Prostate gland (tissue), 2 donors: ENCODE measurements around the gene SLC9A4. TPM values are rescaled to one million over a fixed set of nuclear protein-coding genes. Genes with fewer than 3 reads are reported as not detected.

Experiments
- DNase-seq: peaks from one replicate; pipeline ENCODE4 v3.0.0-alpha.2; 2019; ENCODE audit warnings: low spot score
- H3K27ac ChIP-seq, 2 donors: fragments of 200-600 bp; sonication (generic); 2 replicates each; pipeline ENCODE4 v1.5.1; 2017 to 2019
- H3K27me3 ChIP-seq: fragments of 200-600 bp; sonication (generic); replicated peaks from 2 replicates; pipeline ENCODE4 v1.5.1; 2019; ENCODE audit not compliant: insufficient read depth
- H3K36me3 ChIP-seq, 2 donors: fragments of 200-600 bp; sonication (generic); 1 replicate in 1 of 2; 2 replicates in 1 of 2; pipeline versions ENCODE4 v1.5.1 to v1.8.1; 2017 to 2019
- H3K4me1 ChIP-seq: fragments of 200-600 bp; sonication (generic); replicated peaks from 2 replicates; pipeline ENCODE4 v1.5.1; 2019
- H3K4me3 ChIP-seq, 2 donors: fragments of 200-600 bp; sonication (generic); 2 replicates each; pipeline ENCODE4 v1.5.1; 2017 to 2019
- H3K9me3 ChIP-seq: fragments of 200-600 bp; sonication (generic); 2 replicates; pipeline ENCODE4 v1.5.1; 2017
- CTCF ChIP-seq, 4 experiments: fragments of 200-600 bp in 2 of 4; fragments of 450-650 bp in 2 of 4; sonication (generic) in 2 of 4; IDR thresholded peaks; 1 replicate in 3 of 4; 2 replicates in 1 of 4; pipeline ENCODE4 v1.5.1; 2016 to 2019; ENCODE audit warnings: antibody characterized with exemption in 4 of 4, mild to moderate bottlenecking in 2 of 4, moderate library complexity in 2 of 4
- POLR2A ChIP-seq: fragments of 450-650 bp; IDR thresholded peaks from one replicate; pipeline ENCODE4 v1.6.1; 2016; ENCODE audit warnings: antibody characterized with exemption, mild to moderate bottlenecking
- POLR2AphosphoS5 ChIP-seq: sonication (generic); formaldehyde crosslinking; IDR thresholded peaks from one replicate; pipeline ENCODE4 v1.6.1; 2017; ENCODE audit warnings: antibody characterized with exemption
- WGBS: methylation state at CpG from one replicate; pipeline ENCODE4 v1.1.5; 2018; 5-methylcytosine and 5-hydroxymethylcytosine counted together
- intact Hi-C: fragments of 100-400 bp; cut with DNase I; formaldehyde crosslinking; loops from one replicate; pipeline ENCODE4 v1.14.2; 2022
- total RNA-seq, 2 donors: library from RNA; depleted of rRNA; stranded (reverse); fragments of >200 nt; gene quantifications; one replicate each; pipeline ENCODE4 v1.1.0, GENCODE V29; 2016

SLC9A4 gene
- total RNA-seq, 2 donors from 2014 or later: not detected

GRCh38 chr2:102494570-102494969, 21.5 kb downstream of the SLC9A4 start:
- 94% methylated on average over 1 of the region's 1 CpG for WGBS
- Histone ChIP-seq H3K4me1 (no peaks in the 10 kb centered on the region), H3K9me3 (no peaks in the 10 kb centered on the region), H3K36me3 (no peaks in the 10 kb centered on the region), H3K27ac (no peak overlapping the region), H3K4me3 (no peak overlapping the region), H3K27me3 (no peaks in the 10 kb centered on the region)
- DNase-seq: no peak
- TF ChIP-seq CTCF (IDR thresholded peaks at IDR 0.05) (no peak), POLR2AphosphoS5 (no peak), POLR2A (no peak)
- intact Hi-C loops: no loop called here

GRCh38 chr2:102498414-102498813, 25.4 kb downstream of the SLC9A4 start:
- intact Hi-C loops: no loop called here
- DNase-seq: no peak
- no peak for TF ChIP-seq POLR2AphosphoS5
- TF ChIP-seq CTCF (IDR thresholded peaks at IDR 0.05): no peak
- TF ChIP-seq POLR2A: no peak
- no peaks in the 10 kb centered on the region for H3K36me3 ChIP-seq
- WGBS: 91% methylated on average over 2 of the region's 2 CpGs
- H3K27me3 ChIP-seq: no peaks in the 10 kb centered on the region
- no peak overlapping the region for H3K4me3 ChIP-seq
- no peak overlapping the region for H3K27ac ChIP-seq
- no peaks in the 10 kb centered on the region for H3K4me1 ChIP-seq
- no peaks in the 10 kb centered on the region for H3K9me3 ChIP-seq

GRCh38 chr2:102499558-102499957, 26.5 kb downstream of the SLC9A4 start:
- intact Hi-C loops: no loop called here
- TF ChIP-seq POLR2A: no peak
- TF ChIP-seq POLR2AphosphoS5: no peak
- no peak for TF ChIP-seq CTCF (IDR thresholded peaks at IDR 0.05)
- Histone ChIP-seq H3K27me3 (no peaks in the 10 kb centered on the region), H3K4me1 (no peaks in the 10 kb centered on the region), H3K4me3 (no peak overlapping the region), H3K36me3 (no peaks in the 10 kb centered on the region), H3K27ac (no peak overlapping the region), H3K9me3 (no peaks in the 10 kb centered on the region)
- DNase-seq: no peak
- 53% methylated on average over 1 of the region's 1 CpG for WGBS

GRCh38 chr2:102502576-102502975, 29.6 kb downstream of the SLC9A4 start:
- no peaks in the 10 kb centered on the region for H3K9me3 ChIP-seq
- H3K27ac ChIP-seq: no peak overlapping the region
- no peaks in the 10 kb centered on the region for H3K27me3 ChIP-seq
- no peak for DNase-seq
- no peaks in the 10 kb centered on the region for H3K4me1 ChIP-seq
- H3K36me3 ChIP-seq: no peaks in the 10 kb centered on the region
- intact Hi-C loops: no loop called here
- 97% methylated on average over 8 of the region's 8 CpGs for WGBS
- H3K4me3 ChIP-seq: no peak overlapping the region
- no peak for TF ChIP-seq POLR2AphosphoS5
- no peak for TF ChIP-seq CTCF (IDR thresholded peaks at IDR 0.05)
- no peak for TF ChIP-seq POLR2A

- intact Hi-C loops: no loop called here
- no peaks in the 10 kb centered on the region for H3K4me1 ChIP-seq
- H3K36me3 ChIP-seq: no peaks in the 10 kb centered on the region
- TF ChIP-seq CTCF (IDR thresholded peaks at IDR 0.05): no peak
- no peak for TF ChIP-seq POLR2AphosphoS5
- no peak for TF ChIP-seq POLR2A
- no peak for DNase-seq
- no peak overlapping the region for H3K4me3 ChIP-seq
- no peaks in the 10 kb centered on the region for H3K9me3 ChIP-seq
- H3K27me3 ChIP-seq: no peaks in the 10 kb centered on the region
- no peak overlapping the region for H3K27ac ChIP-seq
- WGBS: 80% methylated on average over 8 of the region's 8 CpGs
Observed at GRCh38 chr2:102504833-102505232, 31.8 kb downstream of the SLC9A4 start.
